Hepatocyte (in vitro differentiated cells): ENCODE data around the gene TANGO2. TPM values are rescaled to one million over a fixed set of nuclear protein-coding genes. Genes with fewer than 3 reads are reported as not detected.

Experiments used
- DNase-seq: peaks from one replicate; pipeline ENCODE4 v3.0.0-alpha.2; 2016; ENCODE audit warnings: low spot score
- H2AFZ ChIP-seq: fragments of 200-600 bp; sonication (generic); 2 replicates; pipeline ENCODE4 v1.6.0; 2016; ENCODE audit warnings: antibody characterized with exemption, mild to moderate bottlenecking
- H3K27ac ChIP-seq: fragments of 200-600 bp; sonication (generic); 2 replicates; pipeline ENCODE4 v1.5.1; 2016; ENCODE audit warnings: mild to moderate bottlenecking
- H3K27me3 ChIP-seq: fragments of 200-600 bp; sonication (generic); 2 replicates; pipeline ENCODE4 v1.6.1; 2016
- H3K36me3 ChIP-seq: fragments of 200-600 bp; sonication (generic); replicated peaks from 2 replicates; pipeline ENCODE4 v1.5.1; 2016; ENCODE audit warnings: low read depth; ENCODE audit not compliant: insufficient read depth
- H3K4me1 ChIP-seq: fragments of 200-600 bp; sonication (generic); 2 replicates; pipeline ENCODE4 v1.5.1; 2016; ENCODE audit warnings: mild to moderate bottlenecking, moderate library complexity; ENCODE audit not compliant: insufficient read depth
- H3K4me2 ChIP-seq: fragments of 200-600 bp; sonication (generic); 2 replicates; pipeline ENCODE4 v1.6.0; 2016
- H3K4me3 ChIP-seq: fragments of 200-600 bp; sonication (generic); 2 replicates; pipeline ENCODE4 v1.5.1; 2016; ENCODE audit warnings: mild to moderate bottlenecking
- H3K79me2 ChIP-seq: fragments of 200-600 bp; sonication (generic); 2 replicates; pipeline ENCODE4 v1.6.0; 2017; ENCODE audit warnings: mild to moderate bottlenecking
- H3K9me2 ChIP-seq: fragments of 200-600 bp; sonication (generic); replicated peaks from 2 replicates; pipeline ENCODE4 v1.6.0; 2017; ENCODE audit warnings: mild to moderate bottlenecking; ENCODE audit not compliant: insufficient read depth
- H3K9me3 ChIP-seq: fragments of 200-600 bp; sonication (generic); 2 replicates; pipeline ENCODE4 v1.5.1; 2016; ENCODE audit warnings: low read depth, mild to moderate bottlenecking
- H4K20me1 ChIP-seq: fragments of 200-600 bp; sonication (generic); 2 replicates; pipeline ENCODE4 v1.6.0; 2016; ENCODE audit warnings: mild to moderate bottlenecking; ENCODE audit not compliant: insufficient read depth, poor library complexity, severe bottlenecking
- EZH2 ChIP-seq: fragments of 200-600 bp; sonication (generic); IDR thresholded peaks from 2 replicates; pipeline ENCODE4 v1.6.1; 2016; ENCODE audit warnings: antibody characterized with exemption, mild to moderate bottlenecking, borderline replicate concordance
- EZH2phosphoT487 ChIP-seq: fragments of 200-600 bp; sonication (generic); IDR thresholded peaks from one replicate; pipeline ENCODE4 v1.6.1; 2018; ENCODE audit warnings: antibody characterized with exemption, mild to moderate bottlenecking, low read depth, moderate library complexity; ENCODE audit not compliant: unreplicated experiment, severe bottlenecking
- WGBS: methylation state at CpG from one replicate; pipeline ENCODE4 v1.1.6; 2016; ENCODE audit warnings: low lambda C conversion rate; ENCODE audit errors: missing lambda C conversion rate; 5-methylcytosine and 5-hydroxymethylcytosine counted together
- microRNA counts: library from miRNA; unstranded; fragments of <30 nt; microRNA quantifications from one replicate; lab custom pipeline; 2017
- microRNA-seq: library from miRNA; unstranded; fragments of <30 nt; microRNA quantifications from one replicate; pipeline ENCODE4, GENCODE V29; 2017
- polyA plus RNA-seq: library from polyadenylated mRNA; unstranded; fragments of >200 nt; fragmentation: Nextera tagmentation; extraction: Ambion mirVana; gene quantifications from 2 replicates; pipeline ENCODE4 v1.2.1, GENCODE V29; 2016
- small RNA-seq: library from RNA; depleted of rRNA; stranded (forward); fragments of <200 nt; gene quantifications from one replicate; pipeline ENCODE3, GENCODE V24; 2014
- total RNA-seq: library from RNA; depleted of rRNA; stranded (reverse); fragments of >200 nt; gene quantifications from 2 replicates; pipeline ENCODE4 v1.2.3, GENCODE V29; 2014
- TF ChIP-seq, protein P1 (sequence below): fragments of 200-600 bp; sonication (generic); IDR thresholded peaks from 2 replicates; pipeline ENCODE4 v1.5.1; 2016; ENCODE audit warnings: antibody characterized with exemption, mild to moderate bottlenecking; ENCODE audit not compliant: poor library complexity

TANGO2 gene
- total and polyA plus RNA-seq, 2 experiments from 2014 or later, result 20.8 to 21.4 TPM

DNA sequence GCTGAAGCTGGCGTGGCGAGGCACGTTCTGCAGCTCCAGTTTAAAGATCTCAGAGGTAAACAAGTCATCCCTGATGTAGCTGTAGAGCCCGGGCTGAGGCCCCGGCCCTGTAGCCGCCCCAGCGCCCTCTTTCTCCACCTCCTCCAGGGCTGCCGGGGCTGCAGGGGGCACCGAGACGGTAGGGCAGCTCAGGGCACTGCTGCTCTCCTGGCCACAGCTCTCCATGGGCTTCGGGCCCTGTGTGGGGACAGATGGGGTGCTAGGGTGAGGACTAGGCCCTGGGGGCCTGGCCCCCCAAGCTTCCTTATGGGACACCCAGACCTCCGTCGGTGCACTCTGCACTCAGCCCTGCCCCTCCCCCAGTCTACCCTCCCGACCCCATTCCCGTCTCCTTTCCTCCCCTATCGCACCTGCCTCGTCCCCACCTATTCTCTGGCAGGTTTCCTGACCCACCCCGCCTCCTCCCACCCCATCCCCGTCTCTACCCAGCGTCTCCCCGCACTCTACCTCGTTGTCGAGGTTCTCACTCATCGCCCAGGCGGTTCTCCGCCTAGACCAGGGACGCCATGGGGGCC is 95.6 kb downstream of the TANGO2 start:
- peak overlapping the region; percentile 81 for H3K27ac ChIP-seq
- peak overlapping the region; percentile 67 for H3K4me3 ChIP-seq
- H3K79me2 ChIP-seq, result peaks cover 60% of the 10 kb centered on the region
- H2AFZ ChIP-seq, result peak overlapping the region; percentile 62
- no peaks in the 10 kb centered on the region for H3K27me3 ChIP-seq
- H3K36me3 ChIP-seq, result no peaks in the 10 kb centered on the region
- no peaks in the 10 kb centered on the region for H4K20me1 ChIP-seq
- peak overlapping the region; percentile 96 for H3K4me2 ChIP-seq
- 27% methylated on average over 20 of the region's 27 CpGs for WGBS
- no peaks in the 10 kb centered on the region for H3K9me3 ChIP-seq
- TF ChIP-seq EZH2 (no peak), EZH2phosphoT487 (no peak)
- TF ChIP-seq, protein P1, sequence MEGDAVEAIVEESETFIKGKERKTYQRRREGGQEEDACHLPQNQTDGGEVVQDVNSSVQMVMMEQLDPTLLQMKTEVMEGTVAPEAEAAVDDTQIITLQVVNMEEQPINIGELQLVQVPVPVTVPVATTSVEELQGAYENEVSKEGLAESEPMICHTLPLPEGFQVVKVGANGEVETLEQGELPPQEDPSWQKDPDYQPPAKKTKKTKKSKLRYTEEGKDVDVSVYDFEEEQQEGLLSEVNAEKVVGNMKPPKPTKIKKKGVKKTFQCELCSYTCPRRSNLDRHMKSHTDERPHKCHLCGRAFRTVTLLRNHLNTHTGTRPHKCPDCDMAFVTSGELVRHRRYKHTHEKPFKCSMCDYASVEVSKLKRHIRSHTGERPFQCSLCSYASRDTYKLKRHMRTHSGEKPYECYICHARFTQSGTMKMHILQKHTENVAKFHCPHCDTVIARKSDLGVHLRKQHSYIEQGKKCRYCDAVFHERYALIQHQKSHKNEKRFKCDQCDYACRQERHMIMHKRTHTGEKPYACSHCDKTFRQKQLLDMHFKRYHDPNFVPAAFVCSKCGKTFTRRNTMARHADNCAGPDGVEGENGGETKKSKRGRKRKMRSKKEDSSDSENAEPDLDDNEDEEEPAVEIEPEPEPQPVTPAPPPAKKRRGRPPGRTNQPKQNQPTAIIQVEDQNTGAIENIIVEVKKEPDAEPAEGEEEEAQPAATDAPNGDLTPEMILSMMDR, result no peak
- no peaks in the 10 kb centered on the region for H3K9me2 ChIP-seq
- peak; percentile 31 for DNase-seq
- H3K4me1 ChIP-seq, result peaks cover 16% of the 10 kb centered on the region

MicroRNAs within 50 kb of the gene (microRNA counts, 767-probe panel; counts per million panel counts)
- not detected for microRNA hsa-miR-1306-3p (lab: Ali Mortazavi, UCI)
- microRNA hsa-miR-185-5p (lab: Ali Mortazavi, UCI), result not detected

Small RNA genes within 50 kb of the gene (microRNA-seq; reads per million reads assigned to microRNA genes)
- gene MIR185 (1,063 reads per million, percentile 80 among the genes with 10 or more reads in this experiment), gene MIR6816 (not detected)

Small RNA genes within 50 kb of the gene (small RNA-seq; reads per million reads assigned to genes)
- gene MIR185 (2.5 reads per million, percentile 89 among the genes with 10 or more reads in this experiment), gene MIR6816 (not detected), gene RF00017 (not detected)

Other genes with a start within 250 kb of the TANGO2 start
- 2.6 and 4.1 TPM in 2 replicates for gene GNB1L, start 166.2 kb upstream of the TANGO2 start, total RNA-seq
- 8.5 TPM in 2 replicates for gene GNB1L, start 166.2 kb upstream of the TANGO2 start, polyA plus RNA-seq
- gene RTL10, start 166.2 kb upstream of the TANGO2 start, total RNA-seq, result 12.3 and 15.9 TPM in 2 replicates
- gene RTL10, start 166.2 kb upstream of the TANGO2 start, polyA plus RNA-seq, result 12.9 and 13.0 TPM in 2 replicates
- 74.5 and 78.2 TPM in 2 replicates for gene COMT, start 79.3 kb upstream of the TANGO2 start, total RNA-seq
- gene COMT, start 79.3 kb upstream of the TANGO2 start, polyA plus RNA-seq, result 129 and 153 TPM in 2 replicates
- gene TXNRD2, start 79.3 kb upstream of the TANGO2 start, total RNA-seq, result 0.60 TPM in 1 of 2 replicates, not detected in the other
- 1.6 and 2.1 TPM in 2 replicates for gene TXNRD2, start 79.3 kb upstream of the TANGO2 start, polyA plus RNA-seq
- 21.6 and 32.5 TPM in 2 replicates for gene ARVCF, start 4.3 kb upstream of the TANGO2 start, total RNA-seq
- gene ARVCF, start 4.3 kb upstream of the TANGO2 start, polyA plus RNA-seq, result 23.8 and 25.8 TPM in 2 replicates
- 18.3 and 22.0 TPM in 2 replicates for gene DGCR8, start 59.1 kb downstream of the TANGO2 start, total RNA-seq
- 10.8 and 12.2 TPM in 2 replicates for gene DGCR8, start 59.1 kb downstream of the TANGO2 start, polyA plus RNA-seq
- gene RANBP1, start 95.0 kb downstream of the TANGO2 start, total RNA-seq, result 223 and 227 TPM in 2 replicates
- 189 and 192 TPM in 2 replicates for gene RANBP1, start 95.0 kb downstream of the TANGO2 start, polyA plus RNA-seq
- 34.4 and 50.2 TPM in 2 replicates for gene TRMT2A, start 96.1 kb downstream of the TANGO2 start, total RNA-seq
- 65.1 and 78.7 TPM in 2 replicates for gene TRMT2A, start 96.1 kb downstream of the TANGO2 start, polyA plus RNA-seq
- gene ZDHHC8, start 110.7 kb downstream of the TANGO2 start, total RNA-seq, result 4.5 and 9.6 TPM in 2 replicates
- gene ZDHHC8, start 110.7 kb downstream of the TANGO2 start, polyA plus RNA-seq, result 65.1 and 72.7 TPM in 2 replicates
- not detected in 2 replicates for gene CCDC188, start 129.9 kb downstream of the TANGO2 start, total RNA-seq
- gene CCDC188, start 129.9 kb downstream of the TANGO2 start, polyA plus RNA-seq, result not detected in 2 replicates
- 7.9 and 12.8 TPM in 2 replicates for gene RTN4R, start 247.2 kb downstream of the TANGO2 start, total RNA-seq
- 16.9 and 18.9 TPM in 2 replicates for gene RTN4R, start 247.2 kb downstream of the TANGO2 start, polyA plus RNA-seq